HG03565 (cell line): ENCODE results near the gene CASP2.
"Not testable (repeated sequence)": the region's sequence is repeated elsewhere in the genome, so short reads cannot be mapped to it uniquely, and the experiment has no call there.

Source experiments
- ATAC-seq: cut with Tn5 transposase; IDR thresholded peaks from one replicate; pipeline ENCODE4 v1.9.1; 2021; ENCODE audit warnings: mild to moderate bottlenecking, moderate library complexity; ENCODE audit not compliant: unreplicated experiment

The CASP2 gene

DNA sequence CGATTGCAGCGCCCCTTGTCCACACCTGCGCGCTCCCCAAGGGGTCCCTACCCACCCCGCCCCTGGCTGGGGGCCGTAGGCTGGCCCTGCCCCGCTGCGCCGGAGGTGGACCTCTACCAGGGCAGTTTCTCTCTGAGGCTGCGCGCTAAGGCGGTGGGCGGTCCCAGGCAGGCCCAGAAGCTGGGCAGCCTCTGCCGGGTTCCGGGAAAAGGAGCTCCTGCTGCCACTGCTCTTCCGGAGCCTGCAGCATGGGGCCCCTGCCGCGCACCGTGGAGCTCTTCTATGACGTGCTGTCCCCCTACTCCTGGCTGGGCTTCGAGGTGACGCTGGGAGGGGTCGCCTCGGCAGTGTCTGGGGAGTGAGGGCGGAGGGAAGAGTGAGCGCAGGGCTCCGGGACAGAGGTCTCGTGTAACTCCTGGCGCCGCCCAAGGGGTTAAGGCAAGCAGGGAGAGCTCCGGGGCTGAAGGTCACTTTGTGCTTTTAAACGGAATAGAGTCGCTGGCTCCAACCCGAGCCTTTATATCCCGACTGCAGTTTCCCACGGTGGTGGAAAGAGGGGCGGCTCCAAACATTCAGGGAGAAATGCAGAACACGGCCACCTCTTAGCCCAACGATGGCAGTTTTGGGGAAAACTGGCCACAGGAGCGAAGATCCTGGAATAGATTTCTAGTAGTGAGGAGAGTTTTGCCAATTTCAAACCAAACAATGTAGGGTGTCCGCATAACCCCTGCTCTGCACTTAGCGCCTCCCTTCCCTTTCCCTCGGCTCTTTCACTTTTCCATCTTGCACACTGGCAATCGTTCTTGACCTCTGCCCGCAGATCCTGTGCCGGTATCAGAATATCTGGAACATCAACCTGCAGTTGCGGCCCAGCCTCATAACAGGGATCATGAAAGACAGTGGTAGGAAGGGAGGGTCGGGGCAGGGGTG, 24.6 kb upstream of the CASP2 start, which contains the start of gene GSTK1:
GSTK1 (plus strand) TSS at position 176 of the 930 bp plus-strand sequence; CDS start at position 249, 73 bp downstream.
- peak; percentile 96 for ATAC-seq

GRCh38 chr7:143264196-143264568, 24.0 kb upstream of the CASP2 start:
- not testable (repeated sequence) for ATAC-seq

GRCh38 chr7:143265017-143265693, 23.0 kb upstream of the CASP2 start:
- ATAC-seq = no peak

- ATAC-seq = no peak
Observed at GRCh38 chr7:143269251-143269650, 18.9 kb upstream of the CASP2 start.

GRCh38 chr7:143271240-143271639, 16.9 kb upstream of the CASP2 start:
- no peak for ATAC-seq

DNA sequence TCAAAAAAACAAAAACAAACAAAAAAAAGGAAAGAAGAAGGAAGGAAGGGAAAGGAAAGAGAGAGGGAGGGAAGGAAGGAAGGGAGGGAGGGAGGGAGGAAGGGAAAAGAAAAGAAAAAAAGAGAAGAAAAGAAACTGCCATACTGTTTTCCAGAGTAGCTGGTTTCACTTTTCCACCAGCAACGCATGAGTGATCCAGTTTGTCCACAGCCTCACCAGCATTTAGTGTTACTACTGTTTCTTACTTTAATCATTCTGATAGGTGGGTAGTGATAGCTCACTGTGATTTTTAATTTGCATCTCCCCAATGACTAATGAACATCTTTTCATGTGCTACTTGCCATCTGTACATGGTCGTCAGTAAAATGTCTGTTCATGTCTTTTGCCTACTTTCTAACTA, 15.3 kb upstream of the CASP2 start:
- no peak for ATAC-seq

GRCh38 chr7:143279186-143280098, 8.7 kb upstream of the CASP2 start:
- no peak for ATAC-seq

DNA sequence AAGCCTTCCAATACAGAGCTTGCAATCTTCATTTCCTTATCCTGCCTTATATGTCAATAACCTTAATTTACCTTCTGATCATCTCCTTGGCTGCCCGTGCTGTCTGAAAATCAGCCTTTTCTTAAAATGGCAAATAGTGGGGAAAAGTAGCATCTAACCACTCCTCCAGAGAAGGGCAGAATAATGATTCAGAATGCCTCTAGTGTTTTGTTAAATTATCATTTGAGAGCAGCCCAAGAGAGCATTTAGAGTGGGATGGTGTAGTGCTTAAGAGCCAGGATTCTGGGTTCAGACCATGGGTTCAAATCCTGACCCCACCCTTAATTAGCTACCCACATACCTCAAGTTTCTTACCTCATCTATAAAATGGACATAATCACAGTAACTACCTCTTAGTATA, 8.0 kb upstream of the CASP2 start:
- ATAC-seq = no peak

DNA sequence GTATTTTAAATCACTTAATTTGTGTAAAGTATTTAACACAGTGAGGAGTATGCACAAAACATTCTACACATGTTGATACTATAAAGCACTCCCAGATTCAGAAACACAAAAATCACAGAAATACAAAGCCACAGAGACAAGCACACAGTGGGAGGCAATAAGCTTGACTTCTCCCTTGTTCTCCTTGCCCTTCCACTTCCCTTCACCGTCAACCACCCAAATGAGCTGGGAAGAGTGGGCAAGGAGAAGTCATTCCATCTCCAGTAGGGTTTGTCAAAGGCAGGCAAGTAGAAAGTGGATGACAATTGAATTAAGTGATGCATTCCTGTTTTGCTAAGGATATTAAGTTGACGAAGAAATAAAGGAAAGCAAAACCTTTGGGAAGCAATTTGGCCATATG, 7.6 kb upstream of the CASP2 start:
- no peak for ATAC-seq

DNA sequence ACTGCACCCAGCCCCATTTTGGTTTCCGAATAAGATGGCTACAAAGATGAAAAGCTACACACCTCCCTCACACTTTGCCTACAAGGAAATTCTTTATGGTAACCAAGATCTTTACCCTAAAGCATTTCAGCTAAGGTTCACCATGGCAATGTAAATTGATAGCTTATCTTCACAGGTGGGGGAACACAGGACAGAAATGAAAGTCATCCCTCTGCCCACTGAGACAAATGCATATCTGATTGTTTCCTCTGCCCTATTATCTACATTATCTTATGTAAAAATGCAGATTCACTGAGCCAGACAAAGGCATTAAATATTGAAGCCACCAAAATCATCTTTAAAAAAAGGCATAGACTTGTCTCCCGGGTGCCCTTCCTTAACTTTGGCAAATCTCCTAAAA, 6.6 kb upstream of the CASP2 start:
- ATAC-seq = no peak

- ATAC-seq = no peak
Observed at GRCh38 chr7:143282124-143282523, 6.0 kb upstream of the CASP2 start.

DNA sequence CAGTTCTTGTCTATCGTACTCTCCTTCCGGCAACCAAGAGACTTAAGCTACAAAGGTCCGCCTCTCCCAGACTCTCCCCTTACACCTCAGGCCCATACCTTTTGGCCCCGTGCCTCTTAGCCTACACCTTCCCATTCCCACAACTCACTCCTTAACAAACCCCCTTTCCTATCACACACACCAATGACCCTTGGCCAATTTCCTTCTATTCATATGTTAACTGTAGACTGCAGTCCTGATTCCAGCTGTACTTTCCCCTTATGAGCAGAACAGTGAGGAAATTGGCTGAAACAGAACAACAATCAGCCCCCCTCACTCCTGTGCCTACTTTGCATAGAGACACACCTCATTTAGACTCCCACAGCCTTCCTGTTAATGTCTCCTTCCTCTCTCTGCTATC, 4.8 kb upstream of the CASP2 start:
- no peak for ATAC-seq

DNA sequence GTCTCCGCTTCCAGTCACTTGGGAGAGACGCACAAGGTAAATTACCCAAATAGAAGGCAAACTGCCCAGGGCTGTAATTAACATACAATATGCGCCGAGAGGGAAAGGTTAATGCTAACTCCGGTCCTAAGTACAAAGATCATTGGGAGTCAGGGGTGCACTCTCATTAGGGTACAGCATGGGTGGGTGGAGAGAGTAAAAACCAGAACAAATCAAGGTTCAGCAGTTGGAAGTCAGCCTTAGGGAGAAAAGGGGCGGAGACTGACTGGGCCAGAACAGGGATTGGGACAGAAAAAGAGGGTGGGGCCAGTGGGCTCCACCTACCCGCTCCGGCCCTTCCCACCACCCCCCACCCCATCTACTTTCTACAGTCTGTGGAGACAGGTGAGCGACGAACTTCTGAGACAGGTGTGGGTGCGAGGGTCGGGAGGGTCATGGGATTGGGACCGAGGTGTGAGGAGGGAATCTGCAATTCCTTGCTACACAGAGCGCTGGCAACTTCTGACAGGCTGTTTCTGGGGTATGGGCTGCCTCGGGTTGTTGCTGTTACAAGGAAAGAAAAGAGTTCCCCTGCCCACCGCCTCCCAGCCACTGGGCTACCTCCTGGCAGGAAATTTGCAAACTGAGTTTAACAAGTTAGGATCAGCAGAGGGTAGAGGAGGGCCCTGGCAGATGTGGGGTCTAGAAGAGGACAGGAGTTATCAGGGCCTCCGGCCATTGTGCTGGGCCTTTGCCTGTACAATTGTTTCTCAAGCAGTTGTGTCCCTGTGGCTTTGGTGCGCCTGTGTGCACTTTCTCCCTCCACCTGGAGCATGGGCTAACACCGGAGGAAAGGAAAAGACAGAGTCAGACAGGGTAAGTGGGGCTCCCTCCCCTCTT, 3.3 kb upstream of the CASP2 start, which contains the start of gene TMEM139:
TMEM139 (plus strand) TSS at position 368 of the 879 bp plus-strand sequence. CDS start 1,000 bp downstream, outside the sequence.
- no peak for ATAC-seq

- no peak for ATAC-seq
Observed at GRCh38 chr7:143285470-143285778, 2.7 kb upstream of the CASP2 start.

DNA sequence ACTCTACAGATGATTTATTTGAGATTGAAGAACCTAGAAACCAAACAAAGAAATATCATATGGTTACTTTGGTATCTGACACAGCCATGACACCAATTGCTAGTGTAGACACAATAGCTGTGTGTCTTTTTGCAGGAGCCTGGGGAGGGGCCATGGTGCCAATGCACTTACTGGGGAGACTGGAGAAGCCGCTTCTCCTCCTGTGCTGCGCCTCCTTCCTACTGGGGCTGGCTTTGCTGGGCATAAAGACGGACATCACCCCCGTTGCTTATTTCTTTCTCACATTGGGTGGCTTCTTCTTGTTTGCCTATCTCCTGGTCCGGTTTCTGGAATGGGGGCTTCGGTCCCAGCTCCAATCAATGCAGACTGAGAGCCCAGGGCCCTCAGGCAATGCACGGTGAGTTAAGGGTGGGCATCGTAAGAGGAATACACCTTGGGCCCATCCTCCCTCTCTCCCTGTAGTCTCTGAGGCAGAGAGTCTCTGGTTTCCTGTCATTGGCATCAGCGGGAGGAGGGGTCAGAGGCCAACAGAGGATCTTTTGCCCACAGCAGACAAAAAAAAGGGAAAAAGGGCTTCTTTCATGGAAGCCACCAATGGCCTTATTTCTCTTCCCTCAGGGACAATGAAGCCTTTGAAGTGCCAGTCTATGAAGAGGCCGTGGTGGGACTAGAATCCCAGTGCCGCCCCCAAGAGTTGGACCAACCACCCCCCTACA, 2.2 kb upstream of the CASP2 start:
- ATAC-seq = no peak

DNA sequence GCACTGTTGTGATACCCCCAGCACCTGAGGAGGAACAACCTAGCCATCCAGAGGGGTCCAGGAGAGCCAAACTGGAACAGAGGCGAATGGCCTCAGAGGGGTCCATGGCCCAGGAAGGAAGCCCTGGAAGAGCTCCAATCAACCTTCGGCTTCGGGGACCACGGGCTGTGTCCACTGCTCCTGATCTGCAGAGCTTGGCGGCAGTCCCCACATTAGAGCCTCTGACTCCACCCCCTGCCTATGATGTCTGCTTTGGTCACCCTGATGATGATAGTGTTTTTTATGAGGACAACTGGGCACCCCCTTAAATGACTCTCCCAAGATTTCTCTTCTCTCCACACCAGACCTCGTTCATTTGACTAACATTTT, 1.6 kb upstream of the CASP2 start:
- no peak for ATAC-seq

- ATAC-seq = no peak
Observed at GRCh38 chr7:143287339-143287934, 714 bp upstream of the CASP2 start.

DNA sequence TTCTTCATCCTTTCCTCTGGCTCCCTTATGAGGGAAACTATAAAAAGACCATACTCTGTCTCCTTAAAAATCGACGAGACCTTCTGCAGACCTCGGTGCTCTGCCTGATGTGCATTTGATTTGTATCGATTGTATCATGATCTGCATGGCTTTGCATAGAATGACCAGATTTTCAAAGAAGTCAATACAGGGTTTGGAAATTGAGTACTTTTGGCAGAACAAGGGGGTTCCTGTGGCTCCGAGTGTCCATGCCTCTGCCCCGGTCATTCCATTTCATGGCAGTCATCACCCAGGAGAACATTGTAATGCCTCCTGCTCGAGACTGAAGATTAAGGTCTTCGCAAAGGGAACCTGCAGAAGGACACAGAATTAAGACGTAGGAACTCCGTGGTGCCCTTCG, 685 bp downstream of the CASP2 start:
- no peak for ATAC-seq

DNA sequence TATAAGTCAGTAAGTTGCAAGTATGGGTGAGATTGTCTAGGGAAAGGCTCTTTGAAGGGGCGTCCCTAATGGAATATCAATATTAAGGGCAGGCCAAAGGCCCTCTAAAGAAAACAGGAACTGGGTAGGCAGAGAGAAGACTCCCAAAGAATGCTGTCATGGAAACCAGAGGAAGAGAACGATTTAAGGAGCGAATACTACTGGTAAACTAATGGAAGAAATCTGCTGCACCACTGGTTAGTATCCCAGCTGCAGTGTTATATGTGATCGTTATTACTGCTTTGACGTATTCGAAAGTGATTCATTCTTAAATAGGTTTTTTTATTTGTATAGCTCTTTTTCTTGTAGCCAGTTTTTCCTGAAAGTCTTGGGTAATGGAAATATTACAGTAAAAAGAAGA, 1.3 kb downstream of the CASP2 start:
- ATAC-seq = no peak
